GM12801 (cell line): ENCODE data around the gene HSPB6.

ENCODE experiments used
- TF ChIP-seq, protein P1 (sequence below): IDR thresholded peaks from one replicate; pipeline ENCODE4 v1.5.1; 2011; ENCODE audit warnings: control low read depth; ENCODE audit not compliant: insufficient read length; ENCODE audit errors: extremely low read depth

The HSPB6 gene

DNA sequence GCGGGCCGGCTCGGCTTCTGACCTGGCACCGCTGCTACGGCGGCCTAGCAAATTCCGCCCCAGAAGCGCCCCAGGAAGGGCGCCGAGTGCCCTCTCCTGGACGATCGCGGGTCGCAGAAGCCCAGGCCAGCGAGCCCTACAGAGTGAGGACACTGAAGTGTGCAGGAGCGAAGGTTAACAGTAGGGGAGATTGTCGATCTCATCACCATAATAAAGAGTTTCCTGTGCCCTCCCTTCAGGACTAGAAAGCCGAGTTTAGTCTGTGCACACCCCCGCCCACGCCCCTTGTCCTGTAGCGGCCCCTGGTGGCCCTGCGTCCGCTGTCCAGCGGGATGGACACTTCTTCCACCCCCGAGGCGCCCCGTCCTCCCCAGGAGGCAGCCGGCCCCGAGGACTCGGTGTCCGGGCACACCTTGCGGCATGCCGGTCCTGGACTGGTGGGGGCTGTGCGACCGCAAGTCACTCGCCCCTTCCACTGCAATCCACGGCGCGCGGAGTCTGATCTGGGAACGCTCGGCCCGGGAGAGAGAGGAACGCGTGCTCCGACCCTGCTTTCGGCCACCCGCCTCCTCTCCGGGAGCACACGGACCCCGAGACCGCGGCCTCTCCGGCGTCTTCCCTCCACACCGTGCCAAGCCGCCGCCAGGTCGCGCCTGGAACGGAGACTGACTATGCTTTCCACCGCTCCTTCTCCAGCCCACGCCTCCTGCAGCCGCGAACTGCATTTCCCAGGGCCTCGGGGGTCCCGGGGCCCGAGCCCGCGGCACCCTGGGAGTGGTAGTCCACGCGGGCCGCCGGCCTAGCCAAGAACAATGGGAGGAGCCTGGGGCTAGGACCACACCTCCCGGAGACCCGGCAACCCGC is 39.8 kb downstream of the HSPB6 start:
- TF ChIP-seq, protein P1, sequence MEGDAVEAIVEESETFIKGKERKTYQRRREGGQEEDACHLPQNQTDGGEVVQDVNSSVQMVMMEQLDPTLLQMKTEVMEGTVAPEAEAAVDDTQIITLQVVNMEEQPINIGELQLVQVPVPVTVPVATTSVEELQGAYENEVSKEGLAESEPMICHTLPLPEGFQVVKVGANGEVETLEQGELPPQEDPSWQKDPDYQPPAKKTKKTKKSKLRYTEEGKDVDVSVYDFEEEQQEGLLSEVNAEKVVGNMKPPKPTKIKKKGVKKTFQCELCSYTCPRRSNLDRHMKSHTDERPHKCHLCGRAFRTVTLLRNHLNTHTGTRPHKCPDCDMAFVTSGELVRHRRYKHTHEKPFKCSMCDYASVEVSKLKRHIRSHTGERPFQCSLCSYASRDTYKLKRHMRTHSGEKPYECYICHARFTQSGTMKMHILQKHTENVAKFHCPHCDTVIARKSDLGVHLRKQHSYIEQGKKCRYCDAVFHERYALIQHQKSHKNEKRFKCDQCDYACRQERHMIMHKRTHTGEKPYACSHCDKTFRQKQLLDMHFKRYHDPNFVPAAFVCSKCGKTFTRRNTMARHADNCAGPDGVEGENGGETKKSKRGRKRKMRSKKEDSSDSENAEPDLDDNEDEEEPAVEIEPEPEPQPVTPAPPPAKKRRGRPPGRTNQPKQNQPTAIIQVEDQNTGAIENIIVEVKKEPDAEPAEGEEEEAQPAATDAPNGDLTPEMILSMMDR, result no peak

DNA sequence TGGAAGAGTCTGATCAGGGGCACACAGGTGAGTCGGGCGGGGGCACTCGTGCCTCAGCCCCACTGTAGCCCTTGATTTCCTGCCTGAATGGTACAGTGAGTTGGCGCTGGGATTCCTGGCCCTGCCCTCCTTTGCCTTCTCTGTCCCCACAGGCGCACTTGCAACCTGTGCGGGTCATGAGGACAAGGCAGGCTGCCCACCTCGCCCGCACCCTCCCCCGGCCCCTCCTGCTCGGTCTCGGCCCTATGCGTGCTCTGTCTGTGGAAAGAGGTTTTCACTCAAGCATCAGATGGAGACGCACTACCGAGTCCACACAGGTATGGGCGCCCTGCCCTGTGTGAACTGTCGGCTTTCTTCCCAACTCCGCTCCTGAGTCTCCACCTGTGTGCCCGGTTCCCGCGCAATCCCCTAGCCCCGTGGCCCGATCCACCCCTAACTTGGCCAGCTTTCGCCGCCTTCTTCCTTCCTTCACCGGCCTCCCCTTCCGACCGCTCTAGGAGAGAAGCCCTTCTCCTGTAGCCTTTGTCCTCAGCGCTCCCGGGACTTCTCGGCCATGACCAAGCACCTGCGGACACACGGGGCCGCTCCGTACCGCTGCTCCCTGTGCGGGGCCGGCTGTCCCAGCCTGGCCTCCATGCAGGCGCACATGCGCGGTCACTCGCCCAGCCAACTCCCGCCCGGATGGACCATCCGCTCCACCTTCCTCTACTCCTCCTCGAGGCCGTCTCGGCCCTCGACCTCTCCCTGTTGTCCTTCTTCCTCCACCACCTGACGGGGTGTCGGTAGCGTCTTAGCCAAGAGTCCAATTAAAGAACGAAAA is 40.6 kb downstream of the HSPB6 start:
- TF ChIP-seq, protein P1, result no peak

DNA sequence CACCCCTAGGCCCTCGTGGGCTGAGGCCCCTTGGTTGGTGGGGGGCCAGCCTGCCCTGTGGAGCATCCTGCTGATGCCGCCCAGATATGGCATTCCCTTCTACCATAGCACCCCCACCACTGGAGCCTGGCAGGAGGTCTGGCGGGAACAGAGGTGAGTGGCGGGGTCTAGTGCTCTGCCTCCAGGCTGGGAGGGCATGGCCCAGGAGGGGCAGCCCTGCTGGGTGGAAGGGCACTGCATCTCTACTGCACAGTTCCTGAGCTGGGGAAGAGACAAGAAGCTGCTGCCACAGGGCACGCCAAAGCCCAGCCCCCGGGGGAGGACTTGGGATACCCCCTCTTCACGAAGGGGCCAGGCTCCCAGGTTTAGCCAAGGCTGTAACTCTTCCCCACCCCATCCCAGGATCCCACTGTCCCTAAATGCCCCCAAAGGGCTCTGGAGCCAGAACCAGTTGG is 41.4 kb downstream of the HSPB6 start:
- TF ChIP-seq, protein P1, result no peak

DNA sequence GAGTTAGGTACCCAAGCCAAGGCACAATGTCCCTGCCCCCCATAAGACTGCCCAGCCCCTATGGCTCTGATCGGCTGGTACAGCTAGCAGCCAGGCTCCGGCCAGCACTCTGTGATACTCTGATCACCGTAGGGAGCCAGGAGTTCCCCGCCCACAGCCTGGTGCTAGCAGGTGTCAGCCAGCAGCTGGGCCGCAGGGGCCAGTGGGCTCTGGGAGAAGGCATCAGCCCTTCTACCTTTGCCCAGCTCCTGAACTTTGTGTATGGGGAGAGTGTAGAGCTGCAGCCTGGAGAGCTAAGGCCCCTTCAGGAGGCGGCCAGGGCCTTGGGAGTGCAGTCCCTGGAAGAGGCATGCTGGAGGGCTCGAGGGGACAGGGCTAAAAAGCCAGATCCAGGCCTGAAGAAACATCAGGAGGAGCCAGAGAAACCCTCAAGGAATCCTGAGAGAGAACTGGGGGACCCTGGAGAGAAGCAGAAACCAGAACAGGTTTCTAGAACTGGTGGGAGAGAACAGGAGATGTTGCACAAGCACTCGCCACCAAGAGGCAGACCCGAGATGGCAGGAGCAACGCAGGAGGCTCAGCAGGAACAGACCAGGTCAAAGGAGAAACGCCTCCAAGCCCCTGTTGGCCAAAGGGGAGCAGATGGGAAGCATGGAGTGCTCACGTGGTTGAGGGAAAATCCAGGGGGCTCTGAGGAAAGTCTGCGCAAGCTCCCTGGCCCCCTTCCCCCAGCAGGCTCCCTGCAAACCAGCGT is 42.1 kb downstream of the HSPB6 start:
- TF ChIP-seq, protein P1, result no peak

DNA sequence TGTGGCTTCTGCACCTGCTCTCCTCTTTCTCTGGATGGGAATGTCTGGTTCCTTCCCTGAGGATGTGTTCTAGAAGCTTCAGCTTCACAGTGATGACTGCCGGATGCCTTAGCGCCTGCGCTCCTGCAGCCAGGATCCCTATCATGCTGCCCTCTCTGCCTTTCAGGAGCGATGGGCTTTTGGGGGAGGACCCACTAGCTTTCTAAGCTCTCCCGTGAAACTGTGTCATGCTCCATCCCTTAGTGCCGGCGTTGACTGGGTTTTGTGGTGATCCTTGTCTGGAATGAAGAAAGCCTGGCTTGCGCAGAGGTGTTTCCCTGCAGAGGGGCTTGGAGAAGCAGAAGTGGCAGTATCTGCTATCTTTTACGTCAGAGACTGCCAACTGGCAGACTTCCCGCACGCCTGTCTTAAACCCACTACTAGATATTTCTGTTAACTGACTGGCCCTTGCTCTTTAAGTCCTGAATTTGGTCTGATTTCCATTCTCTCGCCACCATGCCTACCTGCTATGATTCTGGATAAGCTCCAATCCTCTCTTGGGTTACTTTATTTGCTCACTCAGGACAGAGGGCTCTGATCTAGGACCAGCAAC is 42.8 kb downstream of the HSPB6 start:
- TF ChIP-seq, protein P1, result no peak

DNA sequence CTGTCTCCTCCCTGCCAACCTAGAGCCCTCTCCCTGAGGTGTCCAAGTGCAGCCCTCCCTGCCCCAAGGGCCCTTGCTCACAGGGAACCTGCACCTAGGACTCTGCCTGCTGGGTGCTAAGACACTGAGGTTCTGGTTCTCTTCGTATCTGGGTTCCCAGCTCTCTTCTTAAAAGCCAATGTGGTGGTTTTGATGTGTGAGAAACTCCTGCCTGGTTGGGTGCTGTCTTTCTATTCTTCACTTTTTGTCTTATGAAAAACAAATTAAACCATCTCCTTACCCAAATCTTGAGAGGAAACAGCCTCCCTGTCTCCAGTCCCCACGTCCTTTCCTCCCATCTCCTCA is 43.4 kb downstream of the HSPB6 start:
- TF ChIP-seq, protein P1, result no peak
